AG08396 (cell line): Measurements from ENCODE around the gene DMRT3.
A peak's percentile ranks its signal among the peaks of the same experiment; 100 is the strongest.

Experiments
- DNase-seq: peaks from one replicate; pipeline ENCODE4 v3.0.0; 2012; ENCODE audit warnings: low spot score, mixed read lengths

The DMRT3 gene

GRCh38 chr9:976258-976942, at the start of gene DMRT3:
Gene DMRT3 (plus strand): TSS chr9:976655. CDS start chr9:977002, 347 bp downstream.
- no peak for DNase-seq

- no peak for DNase-seq
These were observed 49.5 kb upstream of the DMRT3 start for GRCh38 chr9:926976-927375.

- peak; percentile 12 for DNase-seq
These were observed 48.0 kb upstream of the DMRT3 start for GRCh38 chr9:928363-929042.

- no peak for DNase-seq
These were observed 46.7 kb upstream of the DMRT3 start for GRCh38 chr9:929719-930118.

- no peak for DNase-seq
These were observed 43.1 kb upstream of the DMRT3 start for GRCh38 chr9:933356-933755.

- no peak for DNase-seq
These were observed 41.0 kb upstream of the DMRT3 start for GRCh38 chr9:935348-935965.

GRCh38 chr9:942805-943580, 33.5 kb upstream of the DMRT3 start:
- no peak for DNase-seq

GRCh38 chr9:947985-948384, 28.5 kb upstream of the DMRT3 start:
- DNase-seq: no peak

GRCh38 chr9:948497-948896, 28.0 kb upstream of the DMRT3 start:
- no peak for DNase-seq

GRCh38 chr9:950139-950538, 26.3 kb upstream of the DMRT3 start:
- no peak for DNase-seq

- no peak for DNase-seq
These were observed 23.9 kb upstream of the DMRT3 start for GRCh38 chr9:952546-952945.

GRCh38 chr9:959105-959504, 17.4 kb upstream of the DMRT3 start:
- no peak for DNase-seq

- no peak for DNase-seq
These were observed 16.5 kb upstream of the DMRT3 start for GRCh38 chr9:959914-960313.

- DNase-seq: no peak
These were observed 14.4 kb upstream of the DMRT3 start for GRCh38 chr9:962023-962422.

GRCh38 chr9:965497-965896, 11.0 kb upstream of the DMRT3 start:
- DNase-seq: no peak

GRCh38 chr9:966870-967269, 9.6 kb upstream of the DMRT3 start:
- DNase-seq: no peak

- DNase-seq: no peak
These were observed 9.0 kb upstream of the DMRT3 start for GRCh38 chr9:967436-967835.

- DNase-seq: no peak
These were observed 8.4 kb upstream of the DMRT3 start for GRCh38 chr9:967903-968641.

GRCh38 chr9:969310-970150, 6.9 kb upstream of the DMRT3 start:
- DNase-seq: no peak

GRCh38 chr9:970151-970996, 6.1 kb upstream of the DMRT3 start:
- DNase-seq: no peak
